ENCODE results near the gene LDB2. TPM values are rescaled to one million over a fixed set of nuclear protein-coding genes. Genes with fewer than 3 reads are reported as not detected.
"Not testable (repeated sequence)": the region's sequence is repeated elsewhere in the genome, so short reads cannot be mapped to it uniquely, and the experiment has no call there.

LDB2 gene
- total and polyA plus RNA-seq, 8 donors: 4.0 to 11.6 (median 5.9) TPM

DNA sequence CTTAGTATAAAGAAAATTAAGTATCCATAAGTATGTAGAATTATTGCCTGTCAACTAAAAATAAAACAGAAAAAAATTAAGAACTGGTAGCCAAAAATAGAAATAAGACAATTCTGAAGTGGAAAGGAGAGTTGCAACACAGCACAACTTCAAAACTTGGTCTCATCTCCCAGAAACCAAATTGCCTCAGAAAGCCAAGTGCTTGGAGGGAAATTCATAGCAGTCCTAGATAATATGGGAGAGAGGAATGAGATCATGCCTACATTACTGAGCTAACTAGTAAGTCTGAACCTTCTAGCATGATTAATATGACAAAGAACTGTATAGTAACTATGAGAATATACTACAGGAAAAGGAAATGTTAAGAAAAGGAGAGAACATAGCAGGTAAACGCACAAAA is 256.5 kb downstream of the LDB2 start:
- FAIRE-seq (no peak), DNase-seq (no peak), ATAC-seq (peak in 2 of 4 donors; percentile 21 to 30)
- TF ChIP-seq, protein P1, sequence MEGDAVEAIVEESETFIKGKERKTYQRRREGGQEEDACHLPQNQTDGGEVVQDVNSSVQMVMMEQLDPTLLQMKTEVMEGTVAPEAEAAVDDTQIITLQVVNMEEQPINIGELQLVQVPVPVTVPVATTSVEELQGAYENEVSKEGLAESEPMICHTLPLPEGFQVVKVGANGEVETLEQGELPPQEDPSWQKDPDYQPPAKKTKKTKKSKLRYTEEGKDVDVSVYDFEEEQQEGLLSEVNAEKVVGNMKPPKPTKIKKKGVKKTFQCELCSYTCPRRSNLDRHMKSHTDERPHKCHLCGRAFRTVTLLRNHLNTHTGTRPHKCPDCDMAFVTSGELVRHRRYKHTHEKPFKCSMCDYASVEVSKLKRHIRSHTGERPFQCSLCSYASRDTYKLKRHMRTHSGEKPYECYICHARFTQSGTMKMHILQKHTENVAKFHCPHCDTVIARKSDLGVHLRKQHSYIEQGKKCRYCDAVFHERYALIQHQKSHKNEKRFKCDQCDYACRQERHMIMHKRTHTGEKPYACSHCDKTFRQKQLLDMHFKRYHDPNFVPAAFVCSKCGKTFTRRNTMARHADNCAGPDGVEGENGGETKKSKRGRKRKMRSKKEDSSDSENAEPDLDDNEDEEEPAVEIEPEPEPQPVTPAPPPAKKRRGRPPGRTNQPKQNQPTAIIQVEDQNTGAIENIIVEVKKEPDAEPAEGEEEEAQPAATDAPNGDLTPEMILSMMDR (IDR thresholded peaks at IDR 0.05): no peak
- Histone ChIP-seq H3K4me3 (no peak overlapping the region), H3K9me3 (no peaks in the 10 kb centered on the region), H3K27ac (no peak overlapping the region), H3K36me3 (no peaks in the 10 kb centered on the region), H3K27me3 (no peaks in the 10 kb centered on the region), H3K4me1 (no peaks in the 10 kb centered on the region)
- intact Hi-C loops (cut with DNase I): no loop called here
- 42 to 64% methylated on average over 1 of the region's 1 CpG for WGBS, 2 donors

DNA sequence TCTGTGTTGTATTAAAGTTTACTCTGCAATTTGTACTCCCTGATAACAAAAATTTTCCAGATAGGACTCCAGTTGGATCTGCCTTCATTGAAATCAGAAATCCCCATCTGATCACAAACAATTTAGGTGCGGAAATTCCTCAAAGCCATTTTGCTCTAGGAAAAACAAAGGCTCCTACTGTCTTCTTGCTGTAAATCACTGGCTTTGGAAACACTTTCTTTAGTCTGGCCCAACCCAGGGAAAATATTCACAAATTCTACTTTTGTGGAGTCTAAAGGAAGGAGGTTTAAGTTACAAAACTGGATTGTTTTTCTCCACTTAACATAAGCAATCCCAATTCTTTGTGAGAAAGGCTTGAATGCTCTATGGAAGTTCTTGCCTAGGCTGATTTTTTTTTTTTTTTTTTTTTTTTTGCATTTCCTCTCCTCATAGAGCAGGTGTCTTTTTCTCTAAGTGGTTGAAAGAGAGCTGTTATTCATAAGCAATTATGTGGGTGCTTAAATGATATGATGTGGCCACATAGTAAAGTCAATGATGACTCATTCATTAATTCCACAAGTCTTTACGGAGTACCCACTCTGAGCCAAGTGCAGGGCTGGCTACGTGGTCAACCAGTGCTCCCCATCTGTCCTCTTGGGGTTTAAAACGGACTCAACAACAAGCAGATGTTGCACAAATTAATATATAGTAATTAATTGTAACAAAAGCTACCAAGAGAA is 261.4 kb downstream of the LDB2 start:
- FAIRE-seq (no peak), ATAC-seq (peak in 1 of 4 donors; percentile 24), DNase-seq (no peak)
- TF ChIP-seq, protein P1 (IDR thresholded peaks at IDR 0.05): no peak
- WGBS, 2 donors: 49 to 59% methylated on average over 4 of the region's 4 CpGs
- Histone ChIP-seq H3K27me3 (no peaks in the 10 kb centered on the region), H3K4me3 (no peak overlapping the region), H3K4me1 (no peaks in the 10 kb centered on the region), H3K9me3 (no peaks in the 10 kb centered on the region), H3K36me3 (no peaks in the 10 kb centered on the region), H3K27ac (no peak overlapping the region)
- intact Hi-C loops (cut with DNase I): no loop called here

DNA sequence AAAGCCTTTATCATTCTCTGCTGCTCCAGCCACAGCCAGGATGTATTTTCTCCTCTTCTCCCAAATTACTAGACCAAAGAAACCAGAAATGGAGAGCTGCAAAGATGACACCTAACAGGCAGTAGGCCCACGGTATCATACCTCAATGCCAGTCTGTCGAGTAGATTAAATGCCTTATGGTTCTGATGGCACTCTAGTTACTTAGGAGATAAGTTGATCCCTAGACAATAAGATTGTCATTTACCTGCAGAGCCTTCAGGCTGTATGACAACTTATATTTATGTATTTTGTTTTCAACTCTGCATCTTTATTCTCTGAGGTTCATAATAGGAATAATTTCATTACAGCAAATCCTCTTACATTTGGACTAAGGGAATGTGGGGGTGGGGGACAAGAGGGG is 262.1 kb downstream of the LDB2 start:
- FAIRE-seq (no peak), ATAC-seq (no peak), DNase-seq (no peak)
- WGBS, 2 donors: 71 to 88% methylated on average over 2 of the region's 2 CpGs
- Histone ChIP-seq H3K27ac (no peak overlapping the region), H3K9me3 (no peaks in the 10 kb centered on the region), H3K27me3 (no peaks in the 10 kb centered on the region), H3K4me3 (no peak overlapping the region), H3K4me1 (no peaks in the 10 kb centered on the region), H3K36me3 (no peaks in the 10 kb centered on the region)
- intact Hi-C loops (cut with DNase I): no loop called here
- TF ChIP-seq, protein P1 (IDR thresholded peaks at IDR 0.05): no peak

DNA sequence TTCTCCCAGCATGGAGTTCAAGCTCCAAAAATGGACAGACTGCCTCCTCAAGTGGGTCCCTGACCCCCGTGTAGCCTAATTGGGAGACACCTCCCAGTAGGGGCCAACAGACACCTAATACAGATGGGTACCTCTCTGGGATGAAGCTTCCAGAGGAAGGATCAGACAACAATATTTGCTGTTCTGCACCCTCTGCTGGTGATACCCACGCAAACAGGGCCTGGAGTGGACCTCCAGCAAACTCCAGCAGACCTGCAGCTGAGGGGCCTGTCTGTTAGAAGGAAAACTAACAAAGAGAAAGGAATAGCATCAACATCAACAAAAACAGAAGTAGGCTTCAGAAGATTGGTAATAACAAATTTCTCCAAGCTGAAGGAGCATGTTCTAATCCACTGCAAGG is 269.2 kb downstream of the LDB2 start:
- H3K27me3 ChIP-seq; H3K36me3 ChIP-seq; ATAC-seq; FAIRE-seq; H3K27ac ChIP-seq; H3K4me1 ChIP-seq; H3K4me3 ChIP-seq; DNase-seq; H3K9me3 ChIP-seq; intact Hi-C loops (cut with DNase I): not testable (repeated sequence)
- WGBS, 2 donors: 66 to 68% methylated on average over 2 of the region's 2 CpGs

DNA sequence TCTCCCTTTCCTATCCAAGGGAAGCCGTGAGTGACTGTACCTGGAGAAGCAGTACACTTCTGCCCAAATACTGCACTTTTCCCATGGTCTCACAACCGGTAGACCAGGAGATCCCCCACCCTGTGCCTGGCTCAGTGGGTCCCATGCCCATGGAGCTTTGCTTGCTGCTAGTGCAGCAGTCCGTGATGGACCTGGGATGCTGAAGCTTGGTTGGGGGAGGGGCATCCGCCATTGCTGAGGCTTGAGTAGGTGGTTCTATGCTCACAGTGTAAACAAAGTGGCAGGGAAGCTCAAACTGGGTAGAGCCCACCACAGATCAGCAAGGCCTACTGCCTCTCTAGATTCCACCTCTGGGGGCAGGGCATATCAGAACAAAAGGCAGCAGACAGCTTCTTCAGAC is 269.6 kb downstream of the LDB2 start:
- intact Hi-C loops (cut with DNase I); H3K27me3 ChIP-seq; ATAC-seq; H3K4me1 ChIP-seq; H3K36me3 ChIP-seq; H3K9me3 ChIP-seq; H3K4me3 ChIP-seq; DNase-seq; H3K27ac ChIP-seq; FAIRE-seq: not testable (repeated sequence)
- WGBS, 2 donors: 86 to 98% methylated on average over 4 of the region's 4 CpGs

DNA sequence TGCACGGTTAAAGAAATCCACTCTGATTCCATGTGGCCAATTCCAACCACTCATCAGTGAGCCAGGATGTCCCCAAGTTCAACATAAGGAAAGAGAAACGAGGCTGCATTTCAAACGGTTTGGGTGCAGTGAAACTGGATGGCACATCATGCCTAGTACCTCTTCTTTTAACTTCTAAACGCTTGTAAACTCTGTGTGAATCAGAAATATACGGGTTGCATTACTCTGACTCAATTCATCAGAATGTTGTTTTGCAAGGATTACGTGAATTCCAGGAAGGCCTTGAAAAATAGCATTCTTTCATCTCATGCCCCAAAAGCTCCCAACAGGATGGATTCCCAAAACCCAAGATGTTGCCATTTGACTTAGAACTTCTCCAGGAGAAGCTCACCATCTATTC is 270.4 kb downstream of the LDB2 start:
- H3K27ac ChIP-seq: no peak overlapping the region
- intact Hi-C loops (cut with DNase I): no loop called here
- WGBS, 2 donors: 57 to 78% methylated on average over 6 of the region's 6 CpGs
- FAIRE-seq (no peak), DNase-seq (no peak), ATAC-seq (peak in 2 of 4 donors; percentile 17 to 53)
- H3K4me1 ChIP-seq: no peaks in the 10 kb centered on the region
- H3K27me3 ChIP-seq: no peaks in the 10 kb centered on the region
- H3K9me3 ChIP-seq: no peaks in the 10 kb centered on the region
- no peak overlapping the region for H3K4me3 ChIP-seq
- TF ChIP-seq, protein P1 (IDR thresholded peaks at IDR 0.05): no peak
- H3K36me3 ChIP-seq: no peaks in the 10 kb centered on the region

All from pancreas (tissue), 10 donors.